ENCODE data around the gene SDK1. TPM values are rescaled to one million over a fixed set of nuclear protein-coding genes. Genes with fewer than 3 reads are reported as not detected.

The SDK1 gene
- total and polyA plus RNA-seq, 10 of the 15 experiments (the other 5 are each of a cell fraction or from before 2014, with no cell fraction given) = 0.14 to 0.33 TPM; not detected in 8

- Histone ChIP-seq H3K4me2 (ENCODE audit: control insufficient read depth, insufficient read depth) (no peak overlapping the region), H3K4me3 (no peak overlapping the region), H3K36me3 (ENCODE audit: control insufficient read depth in 2 of 2, insufficient read depth in 2 of 2, low read length in 1 of 2) (no peaks in the 10 kb centered on the region), H3K79me2 (ENCODE audit: control insufficient read depth, insufficient read depth, low read length) (no peaks in the 10 kb centered on the region), H2AFZ (ENCODE audit: control insufficient read depth, low read depth, low read length) (no peak overlapping the region), H3K9ac (ENCODE audit: control insufficient read depth, insufficient read depth, low read length) (no peak overlapping the region), H3K27me3 (replicated peaks in 1 of 2; ENCODE audit: control insufficient read depth in 2 of 2, insufficient read depth in 2 of 2, low read length in 1 of 2) (no peaks in the 10 kb centered on the region), H3K4me1 (ENCODE audit: control insufficient read depth, insufficient read depth, low read length) (no peaks in the 10 kb centered on the region), H4K20me1 (ENCODE audit: control insufficient read depth, insufficient read depth) (no peaks in the 10 kb centered on the region), H3K9me3 (replicated peaks; ENCODE audit: control insufficient read depth, insufficient read depth, low read length) (no peaks in the 10 kb centered on the region; the same call in 2 of the 3 replicates), H3K27ac (ENCODE audit: control insufficient read depth, insufficient read depth) (no peak overlapping the region)
- SMC1A ChIA-PET (ENCODE audit: uncharacterized antibody, unreplicated experiment) = no interaction called here
- intact Hi-C loops (cut with micrococcal nuclease; ENCODE audit: unreplicated experiment) = no loop called here
- RAD21 ChIA-PET (ENCODE audit: unreplicated experiment) = no interaction called here
- in situ Hi-C loops (cut with MboI) = no loop called here
- DNase-seq (ENCODE audit: low read depth, low spot score) (no peak), FAIRE-seq (no peak), ATAC-seq (no peak)
- CTCF ChIA-PET = no interaction called here
- POLR2A ChIA-PET = no interaction called here
- WGBS (ENCODE audit: insufficient coverage, insufficient replicate concordance, low lambda C conversion rate, missing lambda C conversion rate) = 53% methylated on average over 10 of the region's 10 CpGs
- TF ChIP-seq NRF1 (conservative IDR thresholded peaks at IDR 0.05; ENCODE audit: low read depth, low read length) (no peak), EGR1 (IDR thresholded peaks at IDR 0.05; ENCODE audit: borderline replicate concordance in 1 of 2, low read depth in 2 of 2, low read length in 2 of 2) (no peak), SP1 (IDR thresholded peaks at IDR 0.05; ENCODE audit: low read depth, low read length) (no peak), USF1 (IDR thresholded peaks at IDR 0.05; ENCODE audit: borderline replicate concordance, extremely low read length, insufficient read depth, low read depth, low read length) (no peak), BCLAF1 (IDR thresholded peaks at IDR 0.05) (no peak), STAT3 (IDR thresholded peaks at IDR 0.05; ENCODE audit: low read depth, low read length) (no peak), PBX3 (IDR thresholded peaks at IDR 0.05; ENCODE audit: insufficient replicate concordance, low read depth, low read length) (no peak), BCL3 (IDR thresholded peaks at IDR 0.05; ENCODE audit: borderline replicate concordance, insufficient read depth, low read depth, low read length, poor library complexity, severe bottlenecking) (no peak)
- no TSS peak for BruUV-seq (replicated peaks)
Measured at GRCh38 chr7:3844540-3845151, 543.6 kb downstream of the SDK1 start.

Data from GM12878 (cell line).